WTC11 (cell line): ENCODE results near the gene RAD17. TPM values are rescaled to one million over a fixed set of nuclear protein-coding genes. Genes with fewer than 3 reads are reported as not detected.

Source experiments
- ATF1 ChIP-seq: sonication (generic); formaldehyde crosslinking; IDR thresholded peaks from 2 replicates; pipeline ENCODE4 v1.8.1; 2023; ENCODE audit warnings: mild to moderate bottlenecking, moderate library complexity, missing genetic modification reagents
- CREM ChIP-seq: sonication (generic); formaldehyde crosslinking; IDR thresholded peaks from 2 replicates; pipeline ENCODE4 v1.8.1; 2022; ENCODE audit warnings: mild to moderate bottlenecking, missing genetic modification reagents, moderate library complexity
- E2F1 ChIP-seq: sonication (generic); formaldehyde crosslinking; IDR thresholded peaks from 2 replicates; pipeline ENCODE4 v1.8.0; 2022; ENCODE audit warnings: mild to moderate bottlenecking, missing genetic modification reagents
- E2F4 ChIP-seq: sonication (generic); formaldehyde crosslinking; IDR thresholded peaks from 2 replicates; pipeline ENCODE4 v1.8.1; 2022; ENCODE audit warnings: low read depth, mild to moderate bottlenecking, moderate library complexity, missing genetic modification reagents, borderline replicate concordance
- ETV6 ChIP-seq: sonication (generic); formaldehyde crosslinking; IDR thresholded peaks from 2 replicates; pipeline ENCODE4 v1.8.1; 2022; ENCODE audit warnings: mild to moderate bottlenecking, missing genetic modification reagents
- FOXJ3 ChIP-seq: sonication (generic); formaldehyde crosslinking; IDR thresholded peaks from 2 replicates; pipeline ENCODE4 v1.9.0; 2021; ENCODE audit warnings: missing genetic modification reagents, mild to moderate bottlenecking, borderline replicate concordance
- FOXK1 ChIP-seq: sonication (generic); formaldehyde crosslinking; IDR thresholded peaks from 2 replicates; pipeline ENCODE4 v1.8.0; 2022; ENCODE audit warnings: mild to moderate bottlenecking, moderate library complexity, missing genetic modification reagents
- FOXP1 ChIP-seq: sonication (generic); formaldehyde crosslinking; IDR thresholded peaks from 2 replicates; pipeline ENCODE4 v1.8.0; 2022; ENCODE audit warnings: missing genetic modification reagents, mild to moderate bottlenecking, moderate library complexity, borderline replicate concordance
- MYBL2 ChIP-seq: sonication (generic); formaldehyde crosslinking; IDR thresholded peaks from 2 replicates; pipeline ENCODE4 v1.8.1; 2023; ENCODE audit warnings: mild to moderate bottlenecking, moderate library complexity, missing genetic modification reagents
- PREB ChIP-seq: sonication (generic); formaldehyde crosslinking; IDR thresholded peaks from 2 replicates; pipeline ENCODE4 v1.8.1; 2022; ENCODE audit warnings: mild to moderate bottlenecking, missing genetic modification reagents, moderate library complexity, borderline replicate concordance
- RORB ChIP-seq: fragments of 250-450 bp; sonication (Bioruptor Pico); IDR thresholded peaks from 2 replicates; pipeline ENCODE4 v1.9.0; 2021; ENCODE audit warnings: mild to moderate bottlenecking
- SOX15 ChIP-seq: fragments of 250-450 bp; sonication (Bioruptor Pico); IDR thresholded peaks from 2 replicates; pipeline ENCODE4 v1.9.0; 2021; ENCODE audit warnings: mild to moderate bottlenecking
- SP1 ChIP-seq: sonication (generic); formaldehyde crosslinking; conservative IDR thresholded peaks from 2 replicates; pipeline ENCODE4 v1.8.1; 2022; ENCODE audit warnings: missing genetic modification reagents
- STAT6 ChIP-seq: sonication (generic); formaldehyde crosslinking; conservative IDR thresholded peaks from 2 replicates; pipeline ENCODE4 v1.8.1; 2023; ENCODE audit warnings: mild to moderate bottlenecking, low read depth, missing genetic modification reagents, moderate library complexity
- ZNF121 ChIP-seq: sonication (generic); formaldehyde crosslinking; IDR thresholded peaks from 2 replicates; pipeline ENCODE4 v1.8.0; 2023; ENCODE audit warnings: missing genetic modification reagents
- total RNA-seq: library from RNA; stranded (reverse); gene quantifications from 3 replicates; pipeline ENCODE4 v1.2.3, GENCODE V29; 2021
- TF ChIP-seq, protein P1 (sequence below): sonication (generic); formaldehyde crosslinking; IDR thresholded peaks from 2 replicates; pipeline ENCODE4 v1.8.1; 2022; ENCODE audit warnings: missing genetic modification reagents, borderline replicate concordance
- TF ChIP-seq, protein P2 (sequence below): fragments of 250-450 bp; sonication (Bioruptor Pico); IDR thresholded peaks from 2 replicates; pipeline ENCODE4 v1.9.0; 2021; ENCODE audit warnings: mild to moderate bottlenecking, borderline replicate concordance
- TF ChIP-seq, protein P3 (sequence below): sonication (generic); formaldehyde crosslinking; IDR thresholded peaks from 2 replicates; pipeline ENCODE4 v1.8.1; 2023; ENCODE audit warnings: mild to moderate bottlenecking, missing genetic modification reagents, moderate library complexity
- TF ChIP-seq, protein P4 (sequence below): sonication (generic); formaldehyde crosslinking; IDR thresholded peaks from 2 replicates; pipeline ENCODE4 v1.8.0; 2023; ENCODE audit warnings: missing genetic modification reagents, mild to moderate bottlenecking, borderline replicate concordance

RAD17 gene
- total RNA-seq, 1 experiment from 2014 or later = 32.6 TPM

GRCh38 chr5:69369340-69370121 lies at the start of gene RAD17, which contains the start of the genes AK6 and TAF9 (continued):
- TF ChIP-seq, protein P1, sequence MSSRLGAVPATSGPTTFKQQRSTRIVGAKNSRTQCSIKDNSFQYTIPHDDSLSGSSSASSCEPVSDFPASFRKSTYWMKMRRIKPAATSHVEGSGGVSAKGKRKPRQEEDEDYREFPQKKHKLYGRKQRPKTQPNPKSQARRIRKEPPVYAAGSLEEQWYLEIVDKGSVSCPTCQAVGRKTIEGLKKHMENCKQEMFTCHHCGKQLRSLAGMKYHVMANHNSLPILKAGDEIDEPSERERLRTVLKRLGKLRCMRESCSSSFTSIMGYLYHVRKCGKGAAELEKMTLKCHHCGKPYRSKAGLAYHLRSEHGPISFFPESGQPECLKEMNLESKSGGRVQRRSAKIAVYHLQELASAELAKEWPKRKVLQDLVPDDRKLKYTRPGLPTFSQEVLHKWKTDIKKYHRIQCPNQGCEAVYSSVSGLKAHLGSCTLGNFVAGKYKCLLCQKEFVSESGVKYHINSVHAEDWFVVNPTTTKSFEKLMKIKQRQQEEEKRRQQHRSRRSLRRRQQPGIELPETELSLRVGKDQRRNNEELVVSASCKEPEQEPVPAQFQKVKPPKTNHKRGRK (CRISPR knock-in tag) = no peak
- no peak for TF ChIP-seq STAT6
- TF ChIP-seq ETV6 = 0 out of 2 replicates have a peak, but pooled peaks have one; percentile 57
- no peak for TF ChIP-seq E2F1 (CRISPR knock-in tag)
- 0 out of 2 replicates have a peak, but pooled peaks have one; percentile 55 for TF ChIP-seq ATF1 (CRISPR knock-in tag)
- no peak for TF ChIP-seq SOX15
- TF ChIP-seq, protein P2, sequence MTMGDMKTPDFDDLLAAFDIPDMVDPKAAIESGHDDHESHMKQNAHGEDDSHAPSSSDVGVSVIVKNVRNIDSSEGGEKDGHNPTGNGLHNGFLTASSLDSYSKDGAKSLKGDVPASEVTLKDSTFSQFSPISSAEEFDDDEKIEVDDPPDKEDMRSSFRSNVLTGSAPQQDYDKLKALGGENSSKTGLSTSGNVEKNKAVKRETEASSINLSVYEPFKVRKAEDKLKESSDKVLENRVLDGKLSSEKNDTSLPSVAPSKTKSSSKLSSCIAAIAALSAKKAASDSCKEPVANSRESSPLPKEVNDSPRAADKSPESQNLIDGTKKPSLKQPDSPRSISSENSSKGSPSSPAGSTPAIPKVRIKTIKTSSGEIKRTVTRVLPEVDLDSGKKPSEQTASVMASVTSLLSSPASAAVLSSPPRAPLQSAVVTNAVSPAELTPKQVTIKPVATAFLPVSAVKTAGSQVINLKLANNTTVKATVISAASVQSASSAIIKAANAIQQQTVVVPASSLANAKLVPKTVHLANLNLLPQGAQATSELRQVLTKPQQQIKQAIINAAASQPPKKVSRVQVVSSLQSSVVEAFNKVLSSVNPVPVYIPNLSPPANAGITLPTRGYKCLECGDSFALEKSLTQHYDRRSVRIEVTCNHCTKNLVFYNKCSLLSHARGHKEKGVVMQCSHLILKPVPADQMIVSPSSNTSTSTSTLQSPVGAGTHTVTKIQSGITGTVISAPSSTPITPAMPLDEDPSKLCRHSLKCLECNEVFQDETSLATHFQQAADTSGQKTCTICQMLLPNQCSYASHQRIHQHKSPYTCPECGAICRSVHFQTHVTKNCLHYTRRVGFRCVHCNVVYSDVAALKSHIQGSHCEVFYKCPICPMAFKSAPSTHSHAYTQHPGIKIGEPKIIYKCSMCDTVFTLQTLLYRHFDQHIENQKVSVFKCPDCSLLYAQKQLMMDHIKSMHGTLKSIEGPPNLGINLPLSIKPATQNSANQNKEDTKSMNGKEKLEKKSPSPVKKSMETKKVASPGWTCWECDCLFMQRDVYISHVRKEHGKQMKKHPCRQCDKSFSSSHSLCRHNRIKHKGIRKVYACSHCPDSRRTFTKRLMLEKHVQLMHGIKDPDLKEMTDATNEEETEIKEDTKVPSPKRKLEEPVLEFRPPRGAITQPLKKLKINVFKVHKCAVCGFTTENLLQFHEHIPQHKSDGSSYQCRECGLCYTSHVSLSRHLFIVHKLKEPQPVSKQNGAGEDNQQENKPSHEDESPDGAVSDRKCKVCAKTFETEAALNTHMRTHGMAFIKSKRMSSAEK (CRISPR knock-in tag) = peak; percentile 55; the same call in 1 of the 2 replicates
- TF ChIP-seq MYBL2 = peak; percentile 81
- TF ChIP-seq, protein P3, sequence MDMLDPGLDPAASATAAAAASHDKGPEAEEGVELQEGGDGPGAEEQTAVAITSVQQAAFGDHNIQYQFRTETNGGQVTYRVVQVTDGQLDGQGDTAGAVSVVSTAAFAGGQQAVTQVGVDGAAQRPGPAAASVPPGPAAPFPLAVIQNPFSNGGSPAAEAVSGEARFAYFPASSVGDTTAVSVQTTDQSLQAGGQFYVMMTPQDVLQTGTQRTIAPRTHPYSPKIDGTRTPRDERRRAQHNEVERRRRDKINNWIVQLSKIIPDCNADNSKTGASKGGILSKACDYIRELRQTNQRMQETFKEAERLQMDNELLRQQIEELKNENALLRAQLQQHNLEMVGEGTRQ (CRISPR knock-in tag) = peak; percentile 96
- TF ChIP-seq FOXP1 (CRISPR knock-in tag) = peak; percentile 51
- TF ChIP-seq PREB (CRISPR knock-in tag) = 0 out of 2 replicates have a peak, but pooled peaks have one; percentile 42
- no peak for TF ChIP-seq E2F4 (CRISPR knock-in tag)
- TF ChIP-seq ZNF121 (CRISPR knock-in tag) = no peak
- TF ChIP-seq FOXK1 (CRISPR knock-in tag) = peak; percentile 82
- TF ChIP-seq CREM = peak; percentile 89
- TF ChIP-seq FOXJ3 (CRISPR knock-in tag) = no peak
- TF ChIP-seq, protein P4, sequence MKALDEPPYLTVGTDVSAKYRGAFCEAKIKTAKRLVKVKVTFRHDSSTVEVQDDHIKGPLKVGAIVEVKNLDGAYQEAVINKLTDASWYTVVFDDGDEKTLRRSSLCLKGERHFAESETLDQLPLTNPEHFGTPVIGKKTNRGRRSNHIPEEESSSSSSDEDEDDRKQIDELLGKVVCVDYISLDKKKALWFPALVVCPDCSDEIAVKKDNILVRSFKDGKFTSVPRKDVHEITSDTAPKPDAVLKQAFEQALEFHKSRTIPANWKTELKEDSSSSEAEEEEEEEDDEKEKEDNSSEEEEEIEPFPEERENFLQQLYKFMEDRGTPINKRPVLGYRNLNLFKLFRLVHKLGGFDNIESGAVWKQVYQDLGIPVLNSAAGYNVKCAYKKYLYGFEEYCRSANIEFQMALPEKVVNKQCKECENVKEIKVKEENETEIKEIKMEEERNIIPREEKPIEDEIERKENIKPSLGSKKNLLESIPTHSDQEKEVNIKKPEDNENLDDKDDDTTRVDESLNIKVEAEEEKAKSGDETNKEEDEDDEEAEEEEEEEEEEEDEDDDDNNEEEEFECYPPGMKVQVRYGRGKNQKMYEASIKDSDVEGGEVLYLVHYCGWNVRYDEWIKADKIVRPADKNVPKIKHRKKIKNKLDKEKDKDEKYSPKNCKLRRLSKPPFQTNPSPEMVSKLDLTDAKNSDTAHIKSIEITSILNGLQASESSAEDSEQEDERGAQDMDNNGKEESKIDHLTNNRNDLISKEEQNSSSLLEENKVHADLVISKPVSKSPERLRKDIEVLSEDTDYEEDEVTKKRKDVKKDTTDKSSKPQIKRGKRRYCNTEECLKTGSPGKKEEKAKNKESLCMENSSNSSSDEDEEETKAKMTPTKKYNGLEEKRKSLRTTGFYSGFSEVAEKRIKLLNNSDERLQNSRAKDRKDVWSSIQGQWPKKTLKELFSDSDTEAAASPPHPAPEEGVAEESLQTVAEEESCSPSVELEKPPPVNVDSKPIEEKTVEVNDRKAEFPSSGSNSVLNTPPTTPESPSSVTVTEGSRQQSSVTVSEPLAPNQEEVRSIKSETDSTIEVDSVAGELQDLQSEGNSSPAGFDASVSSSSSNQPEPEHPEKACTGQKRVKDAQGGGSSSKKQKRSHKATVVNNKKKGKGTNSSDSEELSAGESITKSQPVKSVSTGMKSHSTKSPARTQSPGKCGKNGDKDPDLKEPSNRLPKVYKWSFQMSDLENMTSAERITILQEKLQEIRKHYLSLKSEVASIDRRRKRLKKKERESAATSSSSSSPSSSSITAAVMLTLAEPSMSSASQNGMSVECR (CRISPR knock-in tag) = peak; percentile 57; the same call in 1 of the 2 replicates
- TF ChIP-seq SP1 = peak; percentile 95
- no peak for TF ChIP-seq RORB
